Activated gamma-delta T cell treated with anti-CD3 and anti-CD28 coated beads, Interleukin-2, amount 50 U/mL, for 16 hours (primary cell): ENCODE data around the gene PALM.
"Not testable (repeated sequence)": the region's sequence is repeated elsewhere in the genome, so short reads cannot be mapped to it uniquely, and the experiment has no call there.

Experiments used
- DNase-seq: peaks from one replicate; pipeline ENCODE4 v3.0.0-alpha.2; 2020; ENCODE audit warnings: low read depth

PALM gene

DNA sequence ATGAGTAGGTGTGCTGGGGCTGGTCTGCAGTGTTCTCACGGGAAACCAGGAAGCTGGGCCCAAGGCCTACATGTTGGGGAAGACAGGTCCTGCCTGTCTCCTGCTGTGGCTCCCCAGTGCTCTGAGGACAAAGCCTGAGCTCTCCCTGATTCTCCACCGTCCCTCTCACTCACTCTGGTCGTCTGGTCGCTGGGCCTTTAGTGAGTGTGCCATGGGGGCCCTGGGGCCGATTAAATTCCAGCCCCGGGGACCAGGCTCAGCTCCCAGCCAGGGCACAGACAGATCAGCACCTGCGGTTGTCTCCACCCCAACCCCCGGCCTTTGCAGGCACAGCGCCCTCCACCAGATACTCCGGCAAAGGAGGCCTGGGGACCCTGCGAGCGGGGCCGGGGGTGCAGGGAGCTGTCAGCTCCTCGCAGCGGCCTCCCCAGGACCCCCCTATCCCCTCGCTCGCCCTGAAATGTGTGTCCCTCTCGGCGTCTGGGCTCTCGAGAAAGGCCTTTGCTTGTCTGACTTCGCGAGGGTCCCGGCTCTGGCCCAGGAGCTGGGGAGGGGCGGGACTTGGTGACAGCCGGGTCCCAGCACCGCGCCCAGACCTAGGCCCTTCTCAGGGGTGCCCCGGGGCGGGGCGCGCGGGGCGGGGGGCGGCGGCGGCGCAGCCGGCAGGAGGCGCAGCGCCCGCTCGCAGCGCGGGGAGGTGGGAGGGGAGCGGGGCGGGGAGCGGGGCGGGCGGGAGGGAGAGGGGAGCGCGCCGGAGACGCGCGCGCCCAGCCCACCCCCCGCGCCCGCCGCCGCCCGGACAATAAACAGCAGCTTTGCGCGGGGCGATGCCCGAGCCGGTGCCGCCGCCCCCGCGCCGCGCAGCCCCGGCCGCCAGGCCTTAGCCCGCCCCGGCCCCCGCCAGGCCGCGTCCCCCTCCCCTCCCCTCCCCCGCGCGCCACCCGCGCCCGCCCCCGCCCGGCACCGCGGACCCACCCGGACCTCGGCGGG, at the start of gene PALM:
Gene PALM, plus strand, starts transcription at position 782 of the 990 bp plus-strand sequence. CDS start 212 bp downstream, outside the sequence.
- DNase-seq = no peak

GRCh38 chr19:660793-661426, 47.8 kb upstream of the PALM start:
- DNase-seq = no peak

GRCh38 chr19:661427-662196, 47.1 kb upstream of the PALM start:
- DNase-seq = peak; percentile 53

DNA sequence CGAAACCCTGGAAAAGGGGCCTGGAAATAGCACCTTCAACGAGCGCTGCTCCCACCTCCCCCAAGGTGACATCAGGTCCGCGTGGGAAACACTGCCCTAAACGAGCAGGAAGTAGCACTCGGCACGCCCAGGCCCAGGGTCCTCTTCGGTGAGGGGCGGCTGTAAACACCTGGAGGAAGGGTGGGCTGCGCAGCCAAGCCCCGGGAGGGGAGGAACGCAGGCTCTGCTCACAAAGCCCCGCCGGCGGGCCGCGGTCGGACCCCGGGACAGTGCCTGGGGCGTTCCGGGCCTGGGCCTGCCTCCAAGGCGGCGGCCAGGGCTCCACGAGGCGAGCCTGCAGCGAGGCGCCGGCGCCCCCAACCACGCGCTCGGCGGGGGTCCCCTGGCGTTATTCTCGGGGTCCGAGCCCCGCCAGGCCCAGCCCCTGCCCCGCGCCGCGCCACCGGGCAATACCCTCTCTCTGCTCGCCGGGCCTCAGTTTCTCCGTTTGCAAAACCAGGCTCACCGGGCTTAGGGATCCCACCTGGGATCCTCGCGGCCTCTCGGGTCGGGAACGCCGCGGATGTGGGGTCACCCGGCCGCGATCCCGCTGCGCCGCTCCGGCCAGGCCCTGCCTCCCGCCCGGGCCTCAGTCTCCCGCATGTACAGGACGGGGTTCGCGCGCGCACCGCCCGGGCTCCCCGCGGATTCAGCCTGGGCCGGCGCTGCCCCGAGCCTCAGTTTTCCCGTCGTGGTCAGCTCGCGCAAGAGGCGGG, 46.4 kb upstream of the PALM start:
- peak; percentile 64 for DNase-seq

GRCh38 chr19:662962-663681, 45.6 kb upstream of the PALM start, which contains the start of gene RNF126:
RNF126 (minus strand) TSS chr19:663214; CDS start chr19:663121, 93 bp downstream.
- DNase-seq = peak; percentile 94

- no peak for DNase-seq
Measured at GRCh38 chr19:663682-664117, 45.0 kb upstream of the PALM start.

GRCh38 chr19:664913-665443, 43.8 kb upstream of the PALM start:
- DNase-seq = peak; percentile 67

DNA sequence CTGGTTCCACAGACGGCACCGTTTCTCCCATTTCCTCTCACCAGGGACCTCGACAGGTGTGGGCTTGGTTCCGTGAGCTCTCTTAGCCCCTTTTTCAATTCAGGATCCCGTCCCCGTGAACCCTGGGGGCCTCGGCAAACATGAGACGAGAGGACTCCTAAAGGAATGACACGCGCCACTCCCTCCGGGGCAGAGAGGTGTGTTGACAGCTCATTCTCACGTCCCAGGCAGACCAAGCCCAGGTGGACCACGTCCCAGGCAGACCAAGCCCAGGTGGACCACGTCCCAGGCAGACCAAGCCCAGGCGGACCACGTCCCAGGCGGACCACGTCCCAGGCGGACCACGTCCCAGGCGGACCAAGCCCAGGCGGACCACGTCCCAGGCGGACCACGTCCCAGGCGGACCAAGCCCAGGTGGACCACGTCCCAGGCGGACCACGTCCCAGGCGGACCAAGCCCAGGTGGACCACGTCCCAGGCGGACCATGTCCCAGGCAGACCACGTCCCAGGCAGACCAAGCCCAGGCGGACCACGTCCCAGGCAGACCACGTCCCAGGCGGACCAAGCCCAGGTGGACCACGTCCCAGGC, 41.7 kb upstream of the PALM start:
- DNase-seq = not testable (repeated sequence)

- not testable (repeated sequence) for DNase-seq
Measured at GRCh38 chr19:668675-669434, 39.9 kb upstream of the PALM start.

GRCh38 chr19:670609-671075, 38.1 kb upstream of the PALM start:
- DNase-seq = no peak

- DNase-seq = no peak
Measured at GRCh38 chr19:674282-675151, 34.2 kb upstream of the PALM start.

DNA sequence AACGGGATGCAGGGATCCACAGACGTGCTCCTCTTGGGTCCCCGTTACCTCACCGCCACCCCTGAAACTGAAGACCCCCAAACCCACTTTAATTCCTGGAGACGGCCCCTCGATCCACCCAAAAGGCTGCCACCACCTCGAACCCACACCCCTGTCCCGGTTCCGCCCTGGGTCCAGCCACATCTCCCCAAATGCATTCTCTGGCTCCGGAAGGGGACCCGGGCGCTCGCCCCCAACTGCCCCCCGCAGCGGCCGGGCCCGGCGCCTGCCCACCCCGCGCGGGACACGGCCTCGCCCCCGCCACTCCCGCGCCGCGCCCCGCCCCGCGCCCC, 32.8 kb upstream of the PALM start:
- no peak for DNase-seq

- no peak for DNase-seq
Measured at GRCh38 chr19:676339-677105, 32.2 kb upstream of the PALM start, which contains the start of gene FSTL3. FSTL3 (plus strand) TSS chr19:676392; CDS start chr19:676424, 32 bp downstream.

GRCh38 chr19:677201-677600, 31.5 kb upstream of the PALM start:
- no peak for DNase-seq

DNA sequence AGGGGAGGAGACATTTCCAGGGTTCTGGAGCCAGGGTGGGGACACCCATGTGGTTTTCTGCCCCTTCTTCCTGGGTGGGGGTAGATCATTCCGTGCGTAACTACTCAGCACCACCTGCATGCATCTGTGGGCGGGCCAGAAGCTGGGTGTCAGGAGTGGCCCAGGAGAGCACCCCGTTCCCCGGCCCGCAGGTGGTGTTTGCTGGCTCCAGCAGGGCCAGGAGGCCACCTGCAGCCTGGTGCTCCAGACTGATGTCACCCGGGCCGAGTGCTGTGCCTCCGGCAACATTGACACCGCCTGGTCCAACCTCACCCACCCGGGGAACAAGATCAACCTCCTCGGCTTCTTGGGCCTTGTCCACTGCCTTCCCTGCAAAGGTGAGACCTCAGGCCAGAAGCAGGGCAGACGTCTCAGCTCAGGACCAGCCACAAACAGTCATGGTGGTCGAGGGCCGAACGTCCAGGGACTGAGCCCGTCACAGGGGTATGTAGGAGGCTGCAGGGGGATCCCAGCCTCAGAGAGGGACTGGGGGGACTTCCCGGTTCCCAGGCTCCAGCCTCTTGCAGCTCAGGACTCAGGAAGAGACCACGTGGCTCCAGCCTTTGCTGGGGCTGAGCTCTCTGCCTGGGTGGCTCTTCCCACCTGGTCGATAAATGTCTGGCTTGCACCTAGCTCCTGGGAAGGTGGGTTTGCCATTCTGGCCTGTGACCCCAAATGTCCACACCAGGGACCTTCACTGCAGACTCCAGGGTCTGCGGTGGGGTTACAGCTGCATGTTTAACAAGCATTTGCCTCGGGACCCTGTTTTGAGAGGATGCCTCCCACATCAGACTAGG, 30.9 kb upstream of the PALM start:
- DNase-seq = no peak

DNA sequence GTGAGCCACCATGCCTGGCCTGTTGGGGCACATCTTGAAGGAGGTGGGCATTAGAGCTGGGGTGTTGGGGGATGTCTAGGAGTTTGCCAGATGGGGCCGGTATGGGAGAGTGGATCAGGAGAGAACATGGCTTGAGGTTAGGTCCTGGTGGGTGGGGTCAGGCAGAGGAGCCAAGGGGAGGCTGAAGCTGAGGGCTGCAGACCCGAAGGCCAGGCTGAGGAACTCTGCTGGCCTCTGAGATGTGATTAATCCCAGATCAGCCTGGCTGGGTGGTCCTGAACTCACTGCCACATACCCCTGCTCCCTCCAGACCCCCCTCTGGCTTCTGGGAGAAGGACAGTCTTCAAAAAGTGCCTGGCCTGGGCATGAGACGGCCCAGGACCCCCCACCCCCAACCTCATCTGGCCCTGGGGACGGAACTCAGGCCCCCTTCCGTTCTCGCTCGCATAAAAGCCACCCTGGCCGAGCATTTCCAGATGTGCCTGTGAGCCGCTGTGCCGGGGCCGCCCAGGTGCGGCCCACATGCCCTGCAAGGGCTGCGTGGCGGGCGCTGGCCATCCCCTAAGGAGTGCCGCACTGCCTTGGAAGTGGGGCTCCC, 29.8 kb upstream of the PALM start:
- DNase-seq = no peak
